ENCODE measurements around the gene TMEM167B. TPM values are rescaled to one million over a fixed set of nuclear protein-coding genes. Genes with fewer than 3 reads are reported as not detected.
"Not testable (repeated sequence)": the region's sequence is repeated elsewhere in the genome, so short reads cannot be mapped to it uniquely, and the experiment has no call there.

Gene TMEM167B
- polyA plus RNA-seq, 1 donor, result 40.9 TPM

- DNase-seq, result peak; percentile 95
Observed at GRCh38 chr1:109112652-109113285, 22.2 kb downstream of the TMEM167B start.

GRCh38 chr1:109113590-109114341 lies 23.2 kb downstream of the TMEM167B start, which contains the start of gene ELAPOR1:
Gene ELAPOR1, plus strand, starts transcription at chr1:109114115. Its CDS starts 69 bp downstream, at chr1:109114184.
- no peak for DNase-seq

- no peak for DNase-seq
Observed at GRCh38 chr1:109114342-109114674, 23.7 kb downstream of the TMEM167B start.

GRCh38 chr1:109115685-109116084 lies 25.1 kb downstream of the TMEM167B start:
- no peak for DNase-seq

GRCh38 chr1:109116286-109116685 lies 25.7 kb downstream of the TMEM167B start:
- no peak for DNase-seq

- DNase-seq, result no peak
Observed at GRCh38 chr1:109118089-109118488, 27.5 kb downstream of the TMEM167B start.

GRCh38 chr1:109120356-109120755 lies 29.8 kb downstream of the TMEM167B start:
- no peak for DNase-seq

GRCh38 chr1:109131059-109131458 lies 40.5 kb downstream of the TMEM167B start:
- DNase-seq, result no peak

- no peak for DNase-seq
Observed at GRCh38 chr1:109131800-109132199, 41.2 kb downstream of the TMEM167B start.

- DNase-seq, result no peak
Observed at GRCh38 chr1:109133002-109133706, 42.6 kb downstream of the TMEM167B start.

GRCh38 chr1:109133815-109134214 lies 43.3 kb downstream of the TMEM167B start:
- DNase-seq, result no peak

GRCh38 chr1:109134423-109134822 lies 43.9 kb downstream of the TMEM167B start:
- DNase-seq, result no peak

- no peak for DNase-seq
Observed at GRCh38 chr1:109135940-109136339, 45.4 kb downstream of the TMEM167B start.

GRCh38 chr1:109136766-109137165 lies 46.2 kb downstream of the TMEM167B start:
- DNase-seq, result no peak

- DNase-seq, result no peak
Observed at GRCh38 chr1:109137958-109138357, 47.4 kb downstream of the TMEM167B start.

- no peak for DNase-seq
Observed at GRCh38 chr1:109138358-109138757, 47.8 kb downstream of the TMEM167B start.

- DNase-seq, result no peak
Observed at GRCh38 chr1:109140392-109140791, 49.8 kb downstream of the TMEM167B start.

- no peak for DNase-seq
Observed at GRCh38 chr1:109142260-109142659, 51.7 kb downstream of the TMEM167B start.

- not testable (repeated sequence) for DNase-seq
Observed at GRCh38 chr1:109142725-109143124, 52.2 kb downstream of the TMEM167B start.

Data from left kidney (tissue), 2 donors.